GM12801 (cell line): ENCODE results near the gene PPP2R2C.

Source experiments
- CTCF ChIP-seq: IDR thresholded peaks from one replicate; pipeline ENCODE4 v1.5.1; 2011; ENCODE audit warnings: control low read depth; ENCODE audit not compliant: insufficient read length; ENCODE audit errors: extremely low read depth

The PPP2R2C gene

GRCh38 chr4:6471307-6472007 lies 957 bp downstream of the PPP2R2C start:
- TF ChIP-seq CTCF, result no peak

- no peak for TF ChIP-seq CTCF
Observed at GRCh38 chr4:6470502-6471306, 1.7 kb downstream of the PPP2R2C start.

GRCh38 chr4:6469898-6470501 lies 2.4 kb downstream of the PPP2R2C start:
- TF ChIP-seq CTCF, result no peak

GRCh38 chr4:6469144-6469543 lies 3.3 kb downstream of the PPP2R2C start:
- no peak for TF ChIP-seq CTCF

GRCh38 chr4:6468376-6468775 lies 4.0 kb downstream of the PPP2R2C start:
- TF ChIP-seq CTCF, result no peak

GRCh38 chr4:6467600-6467999 lies 4.8 kb downstream of the PPP2R2C start:
- no peak for TF ChIP-seq CTCF

GRCh38 chr4:6466756-6467381 lies 5.5 kb downstream of the PPP2R2C start:
- TF ChIP-seq CTCF, result no peak
